ENCODE measurements around the gene JPH2.

Gene JPH2

GRCh38 chr20:44166477-44166876, 20.5 kb downstream of the JPH2 start:
- peak overlapping the region; percentile 44 for H3K27ac ChIP-seq

GRCh38 chr20:44166008-44166407, 21.0 kb downstream of the JPH2 start:
- peak overlapping the region; percentile 44 for H3K27ac ChIP-seq

More at GRCh38 chr20:44166477-44166876, 20.5 kb downstream of the JPH2 start:
- DNase-seq (ENCODE audit: low read depth, low spot score) = no peak

GRCh38 chr20:44160133-44160532, 26.9 kb downstream of the JPH2 start:
- DNase-seq (ENCODE audit: low read depth, low spot score) = no peak
- no peak overlapping the region for H3K27ac ChIP-seq

More at GRCh38 chr20:44166008-44166407, 21.0 kb downstream of the JPH2 start:
- no peak for DNase-seq (ENCODE audit: low read depth, low spot score)

- no peak overlapping the region for H3K27ac ChIP-seq
- no peak for DNase-seq (ENCODE audit: low read depth, low spot score)
These were observed 27.3 kb downstream of the JPH2 start for GRCh38 chr20:44159711-44160110.

GRCh38 chr20:44159125-44159524, 27.9 kb downstream of the JPH2 start:
- no peak overlapping the region for H3K27ac ChIP-seq
- DNase-seq (ENCODE audit: low read depth, low spot score) = no peak

GRCh38 chr20:44157061-44157460, 29.9 kb downstream of the JPH2 start:
- H3K27ac ChIP-seq = no peak overlapping the region
- no peak for DNase-seq (ENCODE audit: low read depth, low spot score)

GRCh38 chr20:44154521-44155001, 32.4 kb downstream of the JPH2 start:
- DNase-seq (ENCODE audit: low read depth, low spot score) = no peak
- H3K27ac ChIP-seq = no peak overlapping the region

- no peak for DNase-seq (ENCODE audit: low read depth, low spot score)
- H3K27ac ChIP-seq = no peak overlapping the region
These were observed 33.3 kb downstream of the JPH2 start for GRCh38 chr20:44153636-44154043.

GRCh38 chr20:44151621-44152416, 35.2 kb downstream of the JPH2 start:
- DNase-seq (ENCODE audit: low read depth, low spot score) = peak; percentile 8
- no peak overlapping the region for H3K27ac ChIP-seq

GRCh38 chr20:44146272-44146671, 40.7 kb downstream of the JPH2 start:
- no peak for DNase-seq (ENCODE audit: low read depth, low spot score)
- no peak overlapping the region for H3K27ac ChIP-seq

GRCh38 chr20:44145131-44145775, 41.7 kb downstream of the JPH2 start:
- H3K27ac ChIP-seq = no peak overlapping the region
- no peak for DNase-seq (ENCODE audit: low read depth, low spot score)

- DNase-seq (ENCODE audit: low read depth, low spot score) = no peak
These were observed 43.1 kb downstream of the JPH2 start for GRCh38 chr20:44143936-44144335.

GRCh38 chr20:44142413-44142812, 44.6 kb downstream of the JPH2 start:
- no peak overlapping the region for H3K27ac ChIP-seq
- no peak for DNase-seq (ENCODE audit: low read depth, low spot score)

More at GRCh38 chr20:44143936-44144335, 43.1 kb downstream of the JPH2 start:
- no peak overlapping the region for H3K27ac ChIP-seq

- H3K27ac ChIP-seq = no peak overlapping the region
- no peak for DNase-seq (ENCODE audit: low read depth, low spot score)
These were observed 45.1 kb downstream of the JPH2 start for GRCh38 chr20:44141873-44142272.

- no peak overlapping the region for H3K27ac ChIP-seq
- no peak for DNase-seq (ENCODE audit: low read depth, low spot score)
These were observed 48.1 kb downstream of the JPH2 start for GRCh38 chr20:44138867-44139266.

GRCh38 chr20:44137266-44137801, 49.7 kb downstream of the JPH2 start:
- H3K27ac ChIP-seq = no peak overlapping the region
- DNase-seq (ENCODE audit: low read depth, low spot score) = no peak

- no peak overlapping the region for H3K27ac ChIP-seq
- DNase-seq (ENCODE audit: low read depth, low spot score) = no peak
These were observed 50.3 kb downstream of the JPH2 start for GRCh38 chr20:44136579-44137265.

GRCh38 chr20:44135417-44136204, 51.4 kb downstream of the JPH2 start:
- no peak overlapping the region for H3K27ac ChIP-seq
- DNase-seq (ENCODE audit: low read depth, low spot score) = no peak

- H3K27ac ChIP-seq = no peak overlapping the region
- DNase-seq (ENCODE audit: low read depth, low spot score) = no peak
These were observed 52.0 kb downstream of the JPH2 start for GRCh38 chr20:44135012-44135412.

- H3K27ac ChIP-seq = no peak overlapping the region
- DNase-seq (ENCODE audit: low read depth, low spot score) = no peak
These were observed 53.6 kb downstream of the JPH2 start for GRCh38 chr20:44133424-44133823.
